Suprapubic skin (tissue), 3 donors: ENCODE results near the gene BSND.

Experiments used
- CTCF ChIP-seq, 2 donors: fragments of 200-600 bp in 1 of 2; fragments of 450-650 bp in 1 of 2; sonication (generic) in 1 of 2; IDR thresholded peaks; one replicate each; pipeline ENCODE4 v1.5.1; 2016 to 2019; ENCODE audit warnings: antibody characterized with exemption in 2 of 2, mild to moderate bottlenecking in 1 of 2, moderate library complexity in 1 of 2
- EP300 ChIP-seq: sonication (generic); formaldehyde crosslinking; IDR thresholded peaks from one replicate; pipeline ENCODE4 v1.6.1; 2017; ENCODE audit warnings: antibody characterized with exemption

GRCh38 chr1:54953846-54954245 lies 44.9 kb upstream of the BSND start:
- TF ChIP-seq CTCF (IDR thresholded peaks at IDR 0.05) (no peak), EP300 (no peak)
